HK-2 (cell line): Measurements from ENCODE around the gene ROR1.
A peak's percentile ranks its signal among the peaks of the same experiment; 100 is the strongest.
"Not testable (repeated sequence)": the region's sequence is repeated elsewhere in the genome, so short reads cannot be mapped to it uniquely, and the experiment has no call there.

Source experiments
- DNase-seq: peaks from one replicate; pipeline ENCODE4 v3.0.0-alpha.2; 2018; ENCODE audit not compliant: unreplicated experiment

ROR1 gene

DNA sequence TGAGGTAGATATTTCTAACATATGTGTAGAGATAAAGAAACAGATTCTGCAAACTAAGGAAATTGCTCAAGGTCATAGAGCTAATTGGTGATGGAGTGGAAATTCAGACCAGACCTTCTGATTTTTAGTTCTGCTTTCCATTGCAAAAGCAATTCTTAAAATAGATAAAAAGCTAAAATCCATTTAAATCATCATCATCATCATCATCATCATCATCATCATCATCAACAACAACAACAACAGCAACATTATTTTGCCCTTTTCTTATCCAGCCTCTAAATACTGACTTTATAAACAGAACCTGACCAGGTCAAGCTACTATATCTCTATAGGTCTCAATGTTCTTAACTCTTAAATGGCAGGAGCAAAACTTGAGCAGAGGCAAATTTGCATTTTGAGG, 14.0 kb upstream of the ROR1 start:
- no peak for DNase-seq

GRCh38 chr1:63770381-63770780, 3.4 kb upstream of the ROR1 start:
- DNase-seq, result no peak

DNA sequence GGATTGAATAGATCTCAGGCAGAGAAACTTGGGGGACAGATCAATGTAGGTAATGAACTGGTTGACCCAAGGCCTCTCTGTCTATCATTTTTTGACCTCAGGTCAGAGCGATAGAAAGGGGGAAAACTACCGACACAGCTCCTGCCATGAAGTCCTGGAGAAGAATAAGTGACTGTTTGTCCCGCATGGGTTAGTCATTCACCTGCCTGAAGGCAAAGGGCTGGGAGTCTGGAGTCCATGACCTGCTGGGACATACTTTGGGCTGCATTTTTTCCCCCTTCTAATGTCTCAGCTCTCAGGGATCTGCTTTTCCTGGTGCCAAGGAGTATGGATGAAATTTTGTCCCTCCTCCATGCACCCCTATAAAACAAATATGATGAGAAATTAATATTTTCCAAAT, 1.6 kb upstream of the ROR1 start:
- no peak for DNase-seq

GRCh38 chr1:63772876-63773275, 941 bp upstream of the ROR1 start:
- DNase-seq, result no peak

DNA sequence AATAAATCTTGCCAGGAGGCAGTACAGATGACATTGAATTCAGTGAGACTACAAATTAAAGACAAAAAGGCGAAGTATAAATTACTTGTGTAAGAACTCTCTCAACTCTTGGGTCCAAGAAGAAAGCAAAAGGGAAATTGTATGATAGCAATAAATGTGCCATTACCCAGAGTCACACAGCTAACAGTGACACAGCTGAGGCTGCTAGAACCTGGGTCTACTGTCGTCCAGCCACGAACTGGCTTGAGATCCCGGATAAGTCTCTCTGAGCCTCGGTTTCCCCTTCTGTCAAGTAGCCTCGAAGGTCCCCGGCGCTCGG, 362 bp upstream of the ROR1 start:
- no peak for DNase-seq

DNA sequence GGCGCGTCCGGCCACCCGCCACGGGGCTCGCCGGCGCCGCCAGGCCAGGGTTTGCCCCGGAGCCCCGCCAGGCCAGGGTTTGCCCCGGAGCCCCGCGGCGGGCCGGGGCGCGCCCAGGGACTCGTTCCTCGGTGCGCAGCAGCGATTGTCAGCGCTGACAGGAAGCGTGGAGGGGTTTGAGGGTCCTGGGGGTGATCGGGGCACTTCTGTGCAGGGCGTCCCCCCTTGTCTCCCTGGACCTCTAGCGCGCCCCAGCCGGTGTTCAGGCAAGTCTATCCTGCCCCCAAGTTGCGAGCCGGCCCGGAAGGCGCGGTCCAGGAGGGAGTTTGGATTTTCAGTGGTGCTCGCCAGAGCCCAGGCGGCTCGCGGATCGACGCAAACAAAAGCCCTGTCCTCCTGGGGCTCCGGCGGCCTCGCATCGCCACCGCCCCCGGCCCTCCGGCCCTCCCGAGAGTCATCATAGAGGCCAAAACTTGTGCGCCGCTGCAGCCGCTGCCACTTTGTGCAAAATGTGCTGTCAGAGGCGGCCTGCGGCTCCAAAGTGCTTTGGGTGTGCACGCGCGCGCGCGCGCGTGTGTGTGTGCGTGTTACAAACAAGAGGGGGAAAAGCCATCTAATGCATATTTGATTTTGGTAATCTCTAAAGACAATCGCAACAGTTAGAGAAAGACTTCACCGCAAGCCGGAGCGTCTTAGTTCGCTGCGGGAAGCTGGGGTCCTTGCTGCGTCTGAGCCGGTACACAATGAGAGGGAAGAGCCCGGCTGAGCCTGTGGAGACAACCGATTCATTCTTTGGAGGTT, 1.0 kb downstream of the ROR1 start:
- DNase-seq, result peak; percentile 56

GRCh38 chr1:63775418-63776127, 1.8 kb downstream of the ROR1 start:
- no peak for DNase-seq

GRCh38 chr1:63777286-63777685, 3.5 kb downstream of the ROR1 start:
- no peak for DNase-seq

DNA sequence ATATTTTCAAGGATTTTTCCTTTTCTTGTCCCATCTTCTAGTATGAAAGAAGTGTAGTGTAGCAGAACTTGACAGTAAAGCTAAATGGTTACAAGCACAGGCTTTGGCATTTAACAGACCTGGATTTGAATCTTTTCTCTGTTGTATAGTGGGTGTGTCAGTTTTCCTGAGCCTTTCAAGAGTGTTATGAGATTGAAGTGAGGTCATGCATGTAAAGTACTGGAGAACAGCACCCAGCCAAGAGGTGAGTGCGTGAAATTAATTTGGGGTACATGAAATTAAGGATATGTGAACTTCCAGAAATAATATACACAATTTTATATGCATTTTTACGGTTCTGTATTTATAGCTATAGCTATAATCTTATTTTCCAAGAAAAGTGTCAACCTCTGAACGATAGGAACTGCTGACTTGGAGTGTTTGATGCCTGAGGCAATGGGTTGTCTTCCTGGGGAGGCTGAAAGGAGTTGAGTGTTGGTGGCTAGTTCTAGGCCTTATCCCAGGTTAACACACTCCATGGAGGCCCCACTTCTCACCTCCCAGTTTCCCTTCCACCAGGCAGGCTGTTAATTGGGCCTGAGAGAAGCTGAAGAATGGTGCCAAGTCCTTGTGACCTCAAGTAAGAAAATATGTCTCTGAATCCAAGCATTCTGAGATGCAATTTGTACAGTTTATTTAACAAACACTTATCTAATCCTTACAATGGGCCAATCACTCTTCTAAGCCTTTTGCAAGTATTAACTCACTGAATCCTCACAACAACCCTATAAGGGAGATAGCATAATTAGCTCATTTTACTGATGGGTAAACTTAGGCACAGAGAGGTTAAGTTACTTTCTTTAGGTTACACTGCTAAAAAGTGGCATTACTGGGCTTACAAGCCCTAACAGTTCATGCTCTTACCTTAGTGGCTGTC, 4.4 kb downstream of the ROR1 start:
- no peak for DNase-seq

DNA sequence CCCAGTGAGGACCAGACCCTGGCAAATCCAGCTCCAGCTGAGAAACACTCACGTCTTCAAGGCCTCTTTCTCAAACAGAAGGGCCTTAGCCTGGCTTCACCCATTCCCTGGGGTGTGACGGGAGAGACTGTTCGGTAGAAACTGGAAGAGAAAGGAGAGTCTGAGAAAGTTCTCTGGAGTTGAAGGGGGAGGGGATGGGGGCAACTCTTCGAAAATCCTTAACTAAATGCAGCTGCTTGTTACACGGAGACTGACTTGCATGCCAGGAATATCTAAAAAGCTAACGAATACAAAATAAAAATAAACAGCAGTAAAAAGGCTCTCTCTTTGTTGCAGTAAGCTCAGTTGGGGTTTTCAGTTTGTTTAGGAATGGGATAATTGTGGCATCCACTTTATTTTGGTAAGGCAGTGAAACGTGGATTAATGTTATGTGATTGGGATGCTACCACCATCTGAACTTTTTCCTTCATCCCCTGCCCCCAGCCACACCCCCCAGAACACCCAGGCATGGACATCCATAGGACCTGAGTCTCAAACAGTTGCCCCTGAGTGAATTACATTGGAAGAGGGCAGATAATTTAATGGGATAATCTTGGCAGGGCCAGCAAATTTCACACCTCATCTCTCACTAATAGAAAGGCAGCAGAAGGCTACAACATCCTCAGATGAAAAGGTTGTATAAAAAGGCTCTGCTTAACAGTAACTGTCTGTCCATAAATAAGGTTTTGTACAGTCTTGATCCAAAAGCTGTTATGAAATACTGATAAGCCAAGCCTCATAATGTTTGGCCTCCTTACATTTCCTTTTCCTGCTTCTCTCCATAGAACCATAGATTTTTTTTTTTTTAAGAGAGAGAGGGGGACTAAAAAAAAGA, 5.8 kb downstream of the ROR1 start:
- no peak for DNase-seq

- DNase-seq, result no peak
Observed at GRCh38 chr1:63780565-63780964, 6.7 kb downstream of the ROR1 start.

- no peak for DNase-seq
Observed at GRCh38 chr1:63782982-63783381, 9.2 kb downstream of the ROR1 start.

- DNase-seq, result no peak
Observed at GRCh38 chr1:63784083-63784482, 10.3 kb downstream of the ROR1 start.

GRCh38 chr1:63784489-63785390, 10.9 kb downstream of the ROR1 start:
- DNase-seq, result no peak

DNA sequence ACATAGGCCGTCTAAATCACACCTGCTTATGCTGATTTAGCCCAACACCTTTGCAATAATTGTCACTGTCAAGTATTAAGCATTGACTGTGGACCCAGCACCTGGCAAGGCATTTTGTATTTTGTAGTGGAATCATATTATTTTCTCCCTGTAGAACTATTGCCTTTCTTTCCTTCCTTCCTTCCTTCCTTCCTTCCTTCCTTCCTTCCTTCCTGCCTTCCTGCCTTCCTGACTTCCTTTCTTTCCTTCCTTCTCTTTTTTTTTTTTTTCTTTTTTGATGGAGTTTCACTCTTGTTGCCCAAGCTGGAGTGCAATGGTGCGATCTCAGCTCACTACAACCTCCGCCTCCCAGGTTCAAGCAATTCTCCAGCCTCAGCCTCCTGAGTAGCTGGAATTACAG, 13.5 kb downstream of the ROR1 start:
- DNase-seq, result not testable (repeated sequence)

DNA sequence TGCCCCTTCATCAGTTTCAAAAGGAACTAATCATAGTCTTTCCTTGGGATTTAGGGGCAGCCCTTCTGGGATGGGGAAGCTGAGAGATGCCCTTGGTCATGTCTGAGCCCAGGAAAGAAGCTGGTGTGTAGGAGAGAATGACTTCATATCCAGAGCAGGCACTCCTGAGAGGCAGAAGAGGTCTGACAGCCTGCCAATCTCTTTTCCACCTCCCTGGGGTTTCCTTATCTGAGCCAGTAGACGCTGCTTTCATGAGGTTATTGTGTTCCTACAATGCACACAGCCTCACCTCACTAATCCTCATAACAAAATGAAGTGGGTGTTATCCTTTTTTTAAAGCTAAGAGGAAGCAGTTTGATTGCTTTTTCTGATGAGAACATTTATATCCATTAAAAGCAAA, 14.1 kb downstream of the ROR1 start:
- no peak for DNase-seq

DNA sequence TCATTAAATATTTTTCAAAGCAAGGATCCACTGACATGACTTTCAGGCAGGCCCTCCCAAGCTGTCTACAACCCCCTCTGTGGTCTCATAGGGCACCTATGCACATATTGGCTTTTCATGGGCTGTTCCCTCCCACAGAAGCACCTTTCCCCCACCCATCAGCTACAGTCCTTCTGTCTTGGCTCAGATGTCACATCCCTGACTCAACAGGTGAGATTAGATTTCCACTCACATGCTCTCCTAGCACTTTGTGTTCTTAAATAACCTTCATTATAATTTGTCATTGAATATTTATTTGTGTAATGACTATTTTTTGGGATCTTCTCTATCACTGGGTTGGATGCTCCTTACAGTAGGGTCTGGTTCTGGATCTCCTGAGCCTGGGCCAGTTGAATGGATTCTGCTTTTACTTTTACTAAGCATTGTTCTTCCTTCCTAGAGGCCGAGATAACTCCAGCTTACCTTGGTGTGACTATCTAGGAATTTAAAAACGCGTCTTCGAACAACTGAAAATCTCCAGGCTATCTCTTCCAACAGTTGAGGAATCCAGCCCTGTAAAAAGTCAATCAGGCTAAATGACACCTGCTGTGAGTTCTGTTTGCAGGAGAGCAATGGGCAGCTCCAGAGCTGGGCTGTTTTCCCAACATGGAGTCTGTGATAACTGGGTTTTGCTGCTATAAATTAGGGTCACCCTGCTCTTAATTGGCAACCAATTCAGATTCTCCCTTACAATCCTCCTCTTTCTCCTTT, 16.2 kb downstream of the ROR1 start:
- no peak for DNase-seq

- DNase-seq, result no peak
Observed at GRCh38 chr1:63790989-63791388, 17.2 kb downstream of the ROR1 start.

- no peak for DNase-seq
Observed at GRCh38 chr1:63792152-63792551, 18.3 kb downstream of the ROR1 start.

GRCh38 chr1:63793741-63794240, 20.0 kb downstream of the ROR1 start:
- DNase-seq, result no peak
